Measurements from ENCODE around the gene ERC1. TPM values are rescaled to one million over a fixed set of nuclear protein-coding genes. Genes with fewer than 3 reads are reported as not detected.

The ERC1 gene
- total RNA-seq, 2 experiments from 2014 or later, result 21.7 to 27.0 TPM

DNA sequence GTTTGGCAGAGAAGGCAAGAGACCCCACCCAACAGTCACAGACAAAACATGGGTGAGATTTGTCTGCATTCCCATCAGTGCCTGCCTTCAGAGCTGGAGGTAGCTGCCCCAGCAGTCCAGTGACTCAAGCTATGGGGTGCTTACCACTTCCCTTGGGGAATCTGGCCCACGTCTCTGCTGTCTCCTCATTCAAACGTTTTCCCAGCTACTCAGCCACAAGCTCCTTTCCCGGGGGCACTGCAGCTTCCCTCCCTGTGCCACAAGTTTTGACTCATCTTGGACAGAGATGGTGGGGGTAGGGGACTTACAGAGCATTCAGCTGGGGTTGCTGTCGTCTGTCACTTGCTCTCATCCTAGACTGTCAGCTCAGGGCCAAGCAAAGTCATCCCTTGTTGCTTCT is 536.8 kb downstream of the ERC1 start:
- ChIA-PET CTCF (interaction anchor here (1.4 to 2.2 kb wide), 3 partner anchors 56 to 409 kb away, joined by 3 to 8 read pairs (median 5); no protein-coding TSS in a partner anchor), POLR2A (no interaction called here)
- H3K27me3 Mint-ChIP-seq, result peaks cover 67% of the 10 kb centered on the region
- no peaks in the 10 kb centered on the region for H3K36me3 Mint-ChIP-seq (ENCODE audit: low read depth)
- TF ChIP-seq, protein P1, sequence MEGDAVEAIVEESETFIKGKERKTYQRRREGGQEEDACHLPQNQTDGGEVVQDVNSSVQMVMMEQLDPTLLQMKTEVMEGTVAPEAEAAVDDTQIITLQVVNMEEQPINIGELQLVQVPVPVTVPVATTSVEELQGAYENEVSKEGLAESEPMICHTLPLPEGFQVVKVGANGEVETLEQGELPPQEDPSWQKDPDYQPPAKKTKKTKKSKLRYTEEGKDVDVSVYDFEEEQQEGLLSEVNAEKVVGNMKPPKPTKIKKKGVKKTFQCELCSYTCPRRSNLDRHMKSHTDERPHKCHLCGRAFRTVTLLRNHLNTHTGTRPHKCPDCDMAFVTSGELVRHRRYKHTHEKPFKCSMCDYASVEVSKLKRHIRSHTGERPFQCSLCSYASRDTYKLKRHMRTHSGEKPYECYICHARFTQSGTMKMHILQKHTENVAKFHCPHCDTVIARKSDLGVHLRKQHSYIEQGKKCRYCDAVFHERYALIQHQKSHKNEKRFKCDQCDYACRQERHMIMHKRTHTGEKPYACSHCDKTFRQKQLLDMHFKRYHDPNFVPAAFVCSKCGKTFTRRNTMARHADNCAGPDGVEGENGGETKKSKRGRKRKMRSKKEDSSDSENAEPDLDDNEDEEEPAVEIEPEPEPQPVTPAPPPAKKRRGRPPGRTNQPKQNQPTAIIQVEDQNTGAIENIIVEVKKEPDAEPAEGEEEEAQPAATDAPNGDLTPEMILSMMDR (IDR thresholded peaks at IDR 0.05), result no peak
- no peak overlapping the region for H3K4me3 Mint-ChIP-seq
- no peak overlapping the region for H3K27ac Mint-ChIP-seq
- peaks cover 18% of the 10 kb centered on the region for H3K4me1 Mint-ChIP-seq (ENCODE audit: low read depth)
- H3K9me3 Mint-ChIP-seq, result no peaks in the 10 kb centered on the region
- no peak for DNase-seq
- ATAC-seq, result no peak
- intact Hi-C loops (cut with micrococcal nuclease), result no loop called here

DNA sequence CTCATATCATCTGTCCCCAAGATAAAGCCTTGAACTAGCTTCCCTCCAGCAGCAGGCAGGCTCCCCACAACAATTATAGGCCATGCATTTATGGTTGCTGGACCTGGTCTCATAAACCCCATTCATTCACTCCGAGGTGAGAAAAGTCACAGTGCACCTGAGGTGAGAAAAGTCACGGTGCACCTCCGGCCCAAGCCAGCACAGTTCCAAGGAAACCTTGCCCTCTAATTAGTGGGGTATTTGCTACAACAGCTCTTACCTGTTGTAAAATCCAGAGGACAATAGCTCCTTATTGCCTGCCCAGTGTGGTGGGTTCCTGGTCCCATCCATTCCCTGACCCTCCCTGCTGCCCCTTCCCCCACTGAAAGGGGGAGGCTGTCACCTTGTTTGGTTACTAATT is 537.8 kb downstream of the ERC1 start:
- ChIA-PET POLR2A (interaction anchor here (1.3 kb wide), 1 partner anchor 39 kb away, joined by 4 read pairs; no protein-coding TSS in a partner anchor), CTCF (interaction anchor here (1.4 to 2.2 kb wide), 3 partner anchors 55 to 410 kb away, joined by 3 to 8 read pairs (median 5); no protein-coding TSS in a partner anchor)
- ATAC-seq (no peak), DNase-seq (no peak)
- Mint-ChIP-seq H3K36me3 (ENCODE audit: low read depth) (no peaks in the 10 kb centered on the region), H3K9me3 (no peaks in the 10 kb centered on the region), H3K4me3 (no peak overlapping the region), H3K27ac (no peak overlapping the region), H3K27me3 (peaks cover 74% of the 10 kb centered on the region), H3K4me1 (ENCODE audit: low read depth) (peaks cover 28% of the 10 kb centered on the region)
- intact Hi-C loops (cut with micrococcal nuclease), result no loop called here
- TF ChIP-seq, protein P1 (IDR thresholded peaks at IDR 0.05), result no peak

DNA sequence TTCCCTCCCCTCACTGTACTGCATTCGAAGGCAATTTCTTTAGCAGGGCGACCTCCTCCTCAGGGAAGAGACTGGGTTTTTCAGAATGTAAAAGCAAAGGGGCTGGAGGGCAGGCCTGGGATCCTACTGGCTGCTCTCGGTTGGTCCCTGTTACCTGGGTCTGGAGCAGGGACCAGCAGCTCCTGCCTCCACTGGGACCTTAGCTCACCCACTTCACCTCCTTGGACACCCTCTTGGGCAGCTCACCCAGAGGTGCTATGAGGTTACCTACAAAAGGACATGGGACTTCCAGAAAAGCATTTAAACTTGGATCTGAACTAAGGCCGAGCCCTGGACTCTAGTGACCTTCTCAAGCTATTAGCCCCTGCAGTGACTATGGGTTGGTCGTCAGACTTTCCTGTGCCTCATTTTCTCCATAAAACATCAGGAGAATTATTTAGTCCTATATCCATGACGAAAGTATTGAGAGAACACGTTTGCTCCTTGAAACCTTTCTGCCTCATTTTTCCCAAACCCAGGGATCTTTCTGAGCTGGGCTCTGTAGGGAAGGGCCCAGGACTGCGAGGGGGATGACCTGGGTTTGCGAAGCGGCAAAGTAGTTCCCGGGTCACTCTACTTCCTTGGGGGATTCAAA is 538.3 kb downstream of the ERC1 start:
- H3K27ac Mint-ChIP-seq, result no peak overlapping the region
- intact Hi-C loops (cut with micrococcal nuclease), result no loop called here
- ATAC-seq, result no peak
- H3K9me3 Mint-ChIP-seq, result no peaks in the 10 kb centered on the region
- DNase-seq, result no peak
- peaks cover 32% of the 10 kb centered on the region for H3K4me1 Mint-ChIP-seq (ENCODE audit: low read depth)
- peak overlapping the region; percentile 69 for H3K4me3 Mint-ChIP-seq
- peaks cover 72% of the 10 kb centered on the region for H3K27me3 Mint-ChIP-seq
- no peaks in the 10 kb centered on the region for H3K36me3 Mint-ChIP-seq (ENCODE audit: low read depth)
- ChIA-PET CTCF (interaction anchor here (1.4 to 2.2 kb wide), 3 partner anchors 54 to 411 kb away, joined by 3 to 8 read pairs (median 5); no protein-coding TSS in a partner anchor), POLR2A (interaction anchor here (1.3 kb wide), 1 partner anchor 39 kb away, joined by 4 read pairs; no protein-coding TSS in a partner anchor)
- TF ChIP-seq, protein P1 (IDR thresholded peaks at IDR 0.05), result no peak

DNA sequence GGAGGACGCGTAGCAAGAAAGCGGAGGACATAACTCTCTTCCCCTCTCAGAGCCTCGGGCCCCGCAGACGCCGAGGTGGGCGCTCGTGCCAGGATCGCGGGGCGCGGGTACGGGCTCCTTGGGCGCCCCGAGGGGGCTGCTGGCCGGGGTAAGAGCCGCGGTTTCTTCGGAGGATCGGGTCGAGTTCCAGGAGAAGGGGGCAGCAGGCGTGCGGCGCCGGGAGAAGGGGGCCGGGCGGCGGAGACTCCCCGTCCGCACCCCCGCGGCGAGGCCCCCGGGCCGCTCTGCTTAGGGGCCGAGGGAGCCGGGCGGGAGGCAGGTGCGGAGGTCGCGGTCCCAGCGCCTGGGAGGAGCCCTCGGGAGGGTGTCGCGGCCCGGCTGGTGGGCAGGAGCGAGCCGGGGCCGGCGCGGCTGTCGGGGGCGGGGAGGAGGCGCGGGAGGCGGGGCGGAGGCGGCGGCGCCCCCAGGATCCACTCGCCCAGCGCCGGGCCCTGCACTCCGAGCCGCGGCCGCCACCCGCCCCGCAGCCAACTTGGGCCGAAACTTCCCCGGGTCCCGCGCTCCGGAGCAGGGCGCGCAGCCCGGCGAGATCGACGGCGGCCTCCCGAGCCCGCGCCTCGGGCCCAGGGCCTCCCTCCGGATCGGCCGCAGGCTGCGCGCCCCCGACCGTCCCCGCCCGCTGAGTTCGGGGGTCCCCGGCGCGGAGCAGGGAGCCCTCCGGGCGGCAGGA is 539.0 kb downstream of the ERC1 start:
- CTCF ChIA-PET, result no interaction called here
- TF ChIP-seq, protein P1 (IDR thresholded peaks at IDR 0.05), result no peak
- POLR2A ChIA-PET, result interaction anchor here (1.3 kb wide), 1 partner anchor 40 kb away, joined by 4 read pairs; no protein-coding TSS in a partner anchor
- DNase-seq (no peak), ATAC-seq (no peak)
- H3K27me3 Mint-ChIP-seq, result peaks cover 67% of the 10 kb centered on the region
- peaks cover 32% of the 10 kb centered on the region for H3K4me1 Mint-ChIP-seq (ENCODE audit: low read depth)
- H3K27ac Mint-ChIP-seq, result no peak overlapping the region
- no peaks in the 10 kb centered on the region for H3K36me3 Mint-ChIP-seq (ENCODE audit: low read depth)
- intact Hi-C loops (cut with micrococcal nuclease), result loop anchor here (5.0 kb wide), 1 partner anchor 62 kb away; the partner anchor contains the start of gene FBXL14
- H3K4me3 Mint-ChIP-seq, result peak overlapping the region; percentile 69
- H3K9me3 Mint-ChIP-seq, result no peaks in the 10 kb centered on the region

Data from activated CD8-positive, alpha-beta T cell treated with anti-CD3 and anti-CD28 coated beads for 36 hours (primary cell).